MCF 10A (cell line): ENCODE data around the gene VAMP5. TPM values are rescaled to one million over a fixed set of nuclear protein-coding genes. Genes with fewer than 3 reads are reported as not detected.

Experiments used
- BruUV-seq: library from RNA; stranded (reverse); fragments of 400-500 nt; replicated peaks from 2 replicates; lab custom pipeline; 2021; lab: Mats Ljungman, UMichigan
- CTCF ChIA-PET: fragments of 300-600 bp; sonication (Branson Sonifier 250); formaldehyde crosslinking; extraction: SDS; loops from one replicate; lab custom pipeline; 2021; ENCODE audit warnings: antibody characterized with exemption, inconsistent platforms; lab: Yijun Ruan, JAX
- POLR2A ChIA-PET: fragments of 300-600, 350-650 bp; sonication (Branson Sonifier 250); formaldehyde crosslinking; extraction: SDS; loops from one replicate; lab custom pipeline; 2020; ENCODE audit warnings: antibody characterized with exemption, inconsistent platforms; lab: Yijun Ruan, JAX
- DNase-seq: peaks from one replicate; pipeline ENCODE4 v3.0.0-alpha.2; 2018; ENCODE audit not compliant: unreplicated experiment
- H3K27ac Mint-ChIP-seq: one replicate; pipeline ENCODE4 v1.8.0; 2022; ENCODE audit warnings: mild to moderate bottlenecking, low read depth, mixed read lengths; ENCODE audit not compliant: unreplicated experiment
- H3K27me3 Mint-ChIP-seq: one replicate; pipeline ENCODE4 v1.8.0; 2022; ENCODE audit warnings: mixed read lengths; ENCODE audit not compliant: insufficient read depth, unreplicated experiment
- H3K36me3 Mint-ChIP-seq: one replicate; pipeline ENCODE4 v1.8.0; 2022; ENCODE audit warnings: mild to moderate bottlenecking, moderate library complexity, mixed read lengths; ENCODE audit not compliant: insufficient read depth, unreplicated experiment
- H3K4me1 Mint-ChIP-seq: one replicate; pipeline ENCODE4 v1.8.0; 2022; ENCODE audit warnings: mixed read lengths; ENCODE audit not compliant: insufficient read depth, unreplicated experiment
- H3K4me3 Mint-ChIP-seq: one replicate; pipeline ENCODE4 v1.8.0; 2022; ENCODE audit warnings: mild to moderate bottlenecking, moderate library complexity, mixed read lengths; ENCODE audit not compliant: unreplicated experiment
- H3K9me3 Mint-ChIP-seq: one replicate; pipeline ENCODE4 v1.8.0; 2022; ENCODE audit warnings: mixed read lengths; ENCODE audit not compliant: unreplicated experiment
- CTCF ChIP-seq: fragments of 200-600 bp; IDR thresholded peaks from one replicate; pipeline ENCODE4 v1.8.0; 2022; ENCODE audit warnings: antibody characterized with exemption, mild to moderate bottlenecking; ENCODE audit not compliant: unreplicated experiment
- intact Hi-C: fragments of 100-400 bp; cut with micrococcal nuclease; formaldehyde crosslinking; loops from 2 replicates; pipeline ENCODE4 v1.14.1; 2022
- total RNA-seq: library from RNA; stranded (reverse); gene quantifications from 2 replicates; pipeline ENCODE4 v1.2.3, GENCODE V29; 2022

VAMP5 gene
- total RNA-seq, 1 experiment from 2014 or later, result 1.6 TPM

DNA sequence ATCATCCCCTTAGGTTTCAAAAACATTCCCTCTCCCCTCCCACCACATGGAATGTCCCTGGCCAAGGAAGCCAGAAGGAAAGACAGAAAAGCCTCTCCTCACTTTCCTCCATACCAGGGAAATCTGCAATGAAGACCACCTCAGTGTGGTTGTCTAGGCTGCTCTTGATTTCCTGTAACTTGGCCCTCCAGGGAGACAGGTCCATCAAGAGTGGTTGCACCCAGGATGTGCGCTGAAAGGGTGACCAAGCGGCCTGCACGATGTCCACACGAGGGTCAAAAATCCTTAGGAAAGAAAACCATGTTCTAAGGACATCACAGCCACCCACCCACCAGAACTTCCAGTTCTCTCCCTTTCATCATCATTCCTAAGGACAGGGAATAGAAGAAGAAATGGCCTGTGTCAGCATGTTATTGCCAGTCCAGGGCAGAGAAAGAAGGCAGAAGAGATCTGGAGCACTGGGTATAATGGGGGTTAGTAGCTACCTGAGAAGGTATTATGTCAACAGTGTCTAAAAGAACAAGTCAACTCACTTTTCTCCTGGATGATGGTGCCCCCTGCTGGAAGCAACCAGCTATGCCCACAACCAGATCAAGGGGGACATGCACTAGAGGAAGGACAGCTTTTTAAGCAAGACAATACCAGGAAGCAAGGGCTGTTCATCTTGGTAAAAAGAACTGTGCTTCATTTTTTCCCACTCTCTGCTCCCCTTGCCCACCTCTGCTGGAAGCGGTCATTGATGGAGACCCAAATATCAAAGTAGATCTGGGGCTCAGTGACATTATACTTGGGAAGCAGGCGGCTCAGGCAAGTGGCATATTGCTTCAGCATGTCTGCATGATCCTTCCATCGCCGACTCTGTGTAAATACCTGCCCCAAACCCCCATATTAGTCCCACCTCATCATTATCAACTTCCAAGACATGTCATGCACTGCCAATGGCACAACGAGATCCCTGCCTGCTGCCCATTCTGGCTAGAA lies 32.2 kb upstream of the VAMP5 start:
- no peaks in the 10 kb centered on the region for H3K9me3 Mint-ChIP-seq
- intact Hi-C loops, result loop anchor here (1.0 to 5.0 kb wide), 3 partner anchors 132 to 240 kb away; no protein-coding TSS in a partner anchor
- H3K36me3 Mint-ChIP-seq, result peaks cover 48% of the 10 kb centered on the region
- CTCF ChIA-PET, result interaction anchor here (0.6 to 12.7 kb wide), 29 partner anchors 8 to 263 kb away, joined by 3 to 293 read pairs (median 4); partner anchors contain the start of genes ELMOD3, GGCX, MAT2A and RETSAT
- TF ChIP-seq CTCF, result peak; percentile 87
- peak; percentile 88 for DNase-seq
- no TSS peak for BruUV-seq
- POLR2A ChIA-PET, result interaction anchor here (0.5 to 16.8 kb wide), 19 partner anchors 12 to 227 kb away, joined by 3 to 287 read pairs (median 4); partner anchors contain the start of genes MAT2A, RETSAT, RNF181 and SH2D6
- H3K27me3 Mint-ChIP-seq, result no peaks in the 10 kb centered on the region
- H3K4me3 Mint-ChIP-seq, result no peak overlapping the region
- no peak overlapping the region for H3K27ac Mint-ChIP-seq
- peaks cover 1% of the 10 kb centered on the region for H3K4me1 Mint-ChIP-seq

GRCh38 chr2:85553184-85553583 lies 31.0 kb upstream of the VAMP5 start:
- no peak for DNase-seq
- H3K4me3 Mint-ChIP-seq, result no peak overlapping the region
- no peaks in the 10 kb centered on the region for H3K9me3 Mint-ChIP-seq
- H3K4me1 Mint-ChIP-seq, result no peaks in the 10 kb centered on the region
- H3K27ac Mint-ChIP-seq, result no peak overlapping the region
- no peak for TF ChIP-seq CTCF
- ChIA-PET POLR2A (interaction anchor here (0.9 to 12.3 kb wide), 4 partner anchors 8 to 133 kb away, joined by 3 to 153 read pairs (median 4); partner anchors contain the start of genes GGCX, MAT2A and SH2D6), CTCF (interaction anchor here (0.6 to 12.7 kb wide), 6 partner anchors 13 to 198 kb away, joined by 4 to 293 read pairs (median 4); partner anchors contain the start of genes ELMOD3, MAT2A, RETSAT and SH2D6)
- BruUV-seq, result no TSS peak
- no peaks in the 10 kb centered on the region for H3K27me3 Mint-ChIP-seq
- peaks cover 48% of the 10 kb centered on the region for H3K36me3 Mint-ChIP-seq
- intact Hi-C loops, result loop anchor here (5.0 kb wide), 1 partner anchor 241 kb away; no protein-coding TSS in a partner anchor

DNA sequence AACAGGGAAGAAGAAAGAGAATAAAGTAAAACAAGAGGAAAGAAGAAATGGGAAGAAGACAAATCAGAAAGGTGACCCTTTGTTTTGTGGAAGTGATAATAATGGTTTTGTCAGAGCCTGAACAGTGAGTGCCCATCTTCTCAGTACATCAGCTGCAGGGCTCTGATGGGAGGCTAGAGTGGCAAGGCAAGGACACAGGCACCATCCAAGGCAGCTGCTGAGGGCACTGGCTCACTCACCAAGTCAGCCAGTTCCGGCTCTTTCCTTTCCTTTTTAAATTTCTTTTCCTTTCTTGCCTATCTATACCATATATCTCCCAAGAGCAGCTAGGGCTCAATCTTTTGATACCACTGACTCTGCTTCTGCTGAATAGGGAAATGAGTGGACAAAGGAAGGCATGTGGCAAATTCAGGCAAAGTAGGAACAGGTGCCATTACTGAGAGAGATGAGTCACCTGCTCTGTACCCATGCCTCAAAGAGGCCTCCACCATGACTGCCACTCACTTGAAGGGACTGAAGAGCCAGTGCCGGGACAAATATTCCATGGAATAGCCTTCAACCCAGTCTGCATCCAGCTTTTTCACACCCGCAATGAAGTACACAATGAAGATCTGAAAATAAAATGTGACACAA lies 29.1 kb upstream of the VAMP5 start:
- CTCF ChIA-PET, result interaction anchor here (1.0 to 12.7 kb wide), 5 partner anchors 9 to 189 kb away, joined by 3 to 293 read pairs (median 5); partner anchors contain the start of gene SH2D6
- no peak overlapping the region for H3K4me3 Mint-ChIP-seq
- BruUV-seq, result no TSS peak
- intact Hi-C loops, result loop anchor here (5.0 kb wide), 1 partner anchor 243 kb away; no protein-coding TSS in a partner anchor
- no peak for DNase-seq
- H3K4me1 Mint-ChIP-seq, result no peaks in the 10 kb centered on the region
- no peak overlapping the region for H3K27ac Mint-ChIP-seq
- POLR2A ChIA-PET, result interaction anchor here (0.8 to 12.3 kb wide), 5 partner anchors 9 to 135 kb away, joined by 4 to 153 read pairs (median 13); partner anchors contain the start of genes MAT2A, SH2D6 and VAMP8
- H3K36me3 Mint-ChIP-seq, result peaks cover 43% of the 10 kb centered on the region
- no peaks in the 10 kb centered on the region for H3K27me3 Mint-ChIP-seq
- TF ChIP-seq CTCF, result no peak
- H3K9me3 Mint-ChIP-seq, result no peaks in the 10 kb centered on the region
